H1 (cell line): ENCODE measurements around the gene MCF2L2. TPM values are rescaled to one million over a fixed set of nuclear protein-coding genes. Genes with fewer than 3 reads are reported as not detected.
A peak's percentile ranks its signal among the peaks of the same experiment; 100 is the strongest.

Source experiments
- CTCF ChIA-PET: fragments of 300-600 bp; sonication (Branson Sonifier 250); formaldehyde crosslinking; loops from one replicate; lab custom pipeline; 2021; ENCODE audit not compliant: partially characterized antibody; lab: Charles Lee
- POLR2A ChIA-PET: fragments of 300-600 bp; sonication (Branson Sonifier 250); formaldehyde crosslinking; loops from one replicate; lab custom pipeline; 2021; ENCODE audit warnings: inconsistent platforms; ENCODE audit not compliant: partially characterized antibody; lab: Charles Lee
- DNase-seq, 2 experiments: peaks; one replicate each; pipeline versions ENCODE4 v3.0.0 to v3.0.0-alpha.2; 2010 to 2022; ENCODE audit warnings: low spot score in 2 of 2, low read depth in 1 of 2, mixed read lengths in 1 of 2
- FAIRE-seq: peaks from 2 replicates; lab custom pipeline; 2011; peaks lifted over from hg19 to GRCh38; lab: Jason Lieb, UNC
- H2AFZ ChIP-seq: 2 replicates; pipeline ENCODE4 v1.8.1; 2012; ENCODE audit warnings: low read length, inconsistent platforms
- H2AK5ac ChIP-seq: 2 replicates; pipeline ENCODE4 v1.6.1; 2013; ENCODE audit warnings: low read depth, low read length
- H2BK120ac ChIP-seq: replicated peaks from 2 replicates; pipeline ENCODE3; 2013; ENCODE audit warnings: low read depth, low read length, inconsistent platforms
- H2BK12ac ChIP-seq: 2 replicates; pipeline ENCODE4 v1.6.1; 2013; ENCODE audit warnings: low read depth, low read length
- H2BK15ac ChIP-seq: 2 replicates; pipeline ENCODE4 v1.6.1; 2013; ENCODE audit warnings: low read length
- H2BK20ac ChIP-seq: 2 replicates; pipeline ENCODE4 v1.6.1; 2013; ENCODE audit warnings: low read length
- H2BK5ac ChIP-seq: 2 replicates; pipeline ENCODE4 v1.6.1; 2013; ENCODE audit warnings: low read depth, low read length
- H3K14ac ChIP-seq: 2 replicates; pipeline ENCODE4 v1.6.1; 2013; ENCODE audit warnings: inconsistent platforms; ENCODE audit not compliant: insufficient read length
- H3K18ac ChIP-seq: 2 replicates; pipeline ENCODE4 v1.6.1; 2013; ENCODE audit warnings: low read length; ENCODE audit errors: extremely low read depth
- H3K23ac ChIP-seq: 2 replicates; pipeline ENCODE4 v1.6.1; 2013; ENCODE audit warnings: inconsistent platforms; ENCODE audit not compliant: insufficient read length
- H3K23me2 ChIP-seq: 2 replicates; pipeline ENCODE4 v1.6.1; 2013; ENCODE audit warnings: low read depth, low read length
- H3K27ac ChIP-seq: 2 replicates; pipeline ENCODE4 v1.6.1; 2011; ENCODE audit warnings: low read depth, low read length, inconsistent platforms
- H3K27me3 ChIP-seq, 4 experiments: replicated peaks in 1 of 4; 1 replicate in 1 of 4; 2 replicates in 3 of 4; pipeline versions ENCODE4 v1.6.1 to v1.8.1; 2011 to 2013; ENCODE audit warnings: low read length in 3 of 4, mild to moderate bottlenecking in 3 of 4, inconsistent platforms in 2 of 4, mixed read lengths in 2 of 4, moderate library complexity in 1 of 4; ENCODE audit not compliant: control insufficient read depth in 3 of 4, insufficient read depth in 3 of 4; ENCODE audit errors: extremely low read depth in 1 of 4
- H3K36me3 ChIP-seq, 4 experiments: 2 replicates each; pipeline versions ENCODE4 v1.6.1 to v1.8.1; 2011 to 2013; ENCODE audit warnings: mild to moderate bottlenecking in 4 of 4, low read length in 3 of 4, moderate library complexity in 2 of 4, control low read depth in 1 of 4, inconsistent platforms in 1 of 4; ENCODE audit not compliant: insufficient read depth in 4 of 4, control insufficient read depth in 2 of 4
- H3K4ac ChIP-seq: replicated peaks from 2 replicates; pipeline ENCODE3; 2013; ENCODE audit warnings: low read length, low read depth, mixed read lengths, inconsistent platforms; ENCODE audit not compliant: insufficient read length
- H3K4me1 ChIP-seq, 4 experiments: replicated peaks in 1 of 4; 1 replicate in 1 of 4; 2 replicates in 3 of 4; pipeline versions ENCODE4 v1.6.1 to v1.8.1; 2011 to 2013; ENCODE audit warnings: low read length in 3 of 4, inconsistent platforms in 2 of 4, mixed read lengths in 1 of 4; ENCODE audit not compliant: insufficient read depth in 4 of 4, control insufficient read depth in 3 of 4
- H3K4me2 ChIP-seq, 2 experiments: 2 replicates each; pipeline versions ENCODE4 v1.6.1 to v1.8.1; 2011 to 2013; ENCODE audit warnings: low read depth in 2 of 2, low read length in 2 of 2, control low read depth in 1 of 2, inconsistent platforms in 1 of 2, mild to moderate bottlenecking in 1 of 2; ENCODE audit not compliant: insufficient read depth in 1 of 2
- H3K4me3 ChIP-seq, 4 experiments: fragments of 200-600, 300-600 bp in 1 of 4; sonication (generic), shearing (Covaris generic), sonication (Bioruptor Twin) in 1 of 4; 2 replicates each; pipeline versions ENCODE4 v1.5.1 to v1.8.1; 2011 to 2016; ENCODE audit warnings: low read length in 4 of 4, low read depth in 3 of 4, control low read depth in 2 of 4, inconsistent platforms in 2 of 4, mild to moderate bottlenecking in 2 of 4, mixed read lengths in 1 of 4, moderate library complexity in 1 of 4; ENCODE audit not compliant: insufficient read depth in 2 of 4; ENCODE audit errors: extremely low read depth in 1 of 4
- H3K56ac ChIP-seq: replicated peaks from 2 replicates; pipeline ENCODE3; 2013; ENCODE audit warnings: low read depth, mild to moderate bottlenecking, mixed read lengths, low read length, inconsistent platforms; ENCODE audit not compliant: insufficient read length
- H3K79me1 ChIP-seq: 2 replicates; pipeline ENCODE4 v1.6.1; 2013; ENCODE audit warnings: low read depth, low read length, control low read depth
- H3K79me2 ChIP-seq, 2 experiments: 2 replicates each; pipeline versions ENCODE4 v1.6.1 to v1.8.1; 2012 to 2013; ENCODE audit warnings: low read length in 2 of 2, mild to moderate bottlenecking in 2 of 2, inconsistent platforms in 1 of 2; ENCODE audit not compliant: insufficient read depth in 2 of 2, control insufficient read depth in 1 of 2
- H3K9ac ChIP-seq, 4 experiments: replicated peaks in 1 of 4; 1 replicate in 1 of 4; 2 replicates in 3 of 4; pipeline versions ENCODE4 v1.6.1 to v1.8.1; 2011 to 2013; ENCODE audit warnings: low read depth in 3 of 4, low read length in 3 of 4, control low read depth in 2 of 4, mild to moderate bottlenecking in 2 of 4, moderate library complexity in 2 of 4, inconsistent platforms in 1 of 4; ENCODE audit errors: extremely low read depth in 1 of 4
- H3K9me3 ChIP-seq, 2 experiments: 2 replicates each; pipeline versions ENCODE4 v1.6.1 to v1.8.1; 2012 to 2013; ENCODE audit warnings: mild to moderate bottlenecking in 2 of 2, moderate library complexity in 2 of 2, control low read depth in 1 of 2, inconsistent platforms in 1 of 2, low read depth in 1 of 2, low read length in 1 of 2, mixed read lengths in 1 of 2; ENCODE audit not compliant: insufficient read depth in 2 of 2
- H4K20me1 ChIP-seq, 2 experiments: replicated peaks in 1 of 2; 2 replicates each; pipeline versions ENCODE3 to v1.8.1; 2011 to 2013; ENCODE audit warnings: inconsistent platforms in 2 of 2, low read length in 2 of 2, mild to moderate bottlenecking in 1 of 2; ENCODE audit not compliant: insufficient read depth in 2 of 2, control insufficient read depth in 1 of 2
- H4K5ac ChIP-seq: 2 replicates; pipeline ENCODE4 v1.6.1; 2013; ENCODE audit warnings: low read length, low read depth, mixed read lengths, inconsistent platforms; ENCODE audit not compliant: insufficient read length
- H4K8ac ChIP-seq: 2 replicates; pipeline ENCODE4 v1.8.0; 2013; ENCODE audit warnings: mild to moderate bottlenecking, moderate library complexity, low read length, inconsistent platforms; ENCODE audit not compliant: insufficient read depth; ENCODE audit errors: extremely low read depth
- H4K91ac ChIP-seq: replicated peaks from 2 replicates; pipeline ENCODE3; 2013; ENCODE audit warnings: low read length, mixed read lengths, inconsistent platforms; ENCODE audit not compliant: insufficient read length
- ATF3 ChIP-seq: IDR thresholded peaks from 2 replicates; pipeline ENCODE4 v1.6.1; 2011; ENCODE audit warnings: low read depth, mild to moderate bottlenecking, low read length; ENCODE audit not compliant: insufficient read depth
- CBX5 ChIP-seq: fragments of 300-800, 300-1000 bp; sonication (generic); IDR thresholded peaks from 2 replicates; pipeline ENCODE4 v1.7.1; 2016; ENCODE audit warnings: antibody characterized with exemption, low read length, low read depth
- GABPA ChIP-seq: IDR thresholded peaks from 2 replicates; pipeline ENCODE4 v1.6.1; 2011; ENCODE audit warnings: mild to moderate bottlenecking, low read length, moderate library complexity, borderline replicate concordance; ENCODE audit not compliant: insufficient read depth
- GTF2F1 ChIP-seq: IDR thresholded peaks from 2 replicates; pipeline ENCODE4 v1.6.1; 2012; ENCODE audit warnings: low read depth, low read length, improper control_type of control experiment, borderline replicate concordance
- HDAC6 ChIP-seq: IDR thresholded peaks from one replicate; pipeline ENCODE4 v1.7.1; 2012; ENCODE audit warnings: low read depth, mild to moderate bottlenecking, inconsistent platforms, low read length, moderate library complexity
- KDM1A ChIP-seq: fragments of 200-600, 300-600 bp; sonication (generic); IDR thresholded peaks from 2 replicates; pipeline ENCODE4 v1.7.1; 2016; ENCODE audit warnings: mild to moderate bottlenecking, low read length, borderline replicate concordance
- MAFK ChIP-seq: IDR thresholded peaks from 2 replicates; pipeline ENCODE4 v1.6.1; 2012; ENCODE audit warnings: low read depth, mild to moderate bottlenecking, improper control_type of control experiment, low read length
- MAX ChIP-seq: IDR thresholded peaks from 2 replicates; pipeline ENCODE4 v1.6.1; 2012; ENCODE audit warnings: inconsistent platforms
- NANOG ChIP-seq: IDR thresholded peaks from 2 replicates; pipeline ENCODE4 v1.6.1; 2011; ENCODE audit warnings: low read length, low read depth, mild to moderate bottlenecking, inconsistent platforms; ENCODE audit not compliant: insufficient read depth, poor library complexity, severe bottlenecking
- NRF1 ChIP-seq: IDR thresholded peaks from 2 replicates; pipeline ENCODE4 v1.6.1; 2011; ENCODE audit warnings: mild to moderate bottlenecking, low read depth, low read length, improper control_type of control experiment
- SIX5 ChIP-seq: IDR thresholded peaks from 2 replicates; pipeline ENCODE4 v1.6.1; 2011; ENCODE audit warnings: mild to moderate bottlenecking, low read depth, low read length
- SP2 ChIP-seq: IDR thresholded peaks from 2 replicates; pipeline ENCODE4 v1.6.1; 2012; ENCODE audit warnings: mild to moderate bottlenecking, low read length, inconsistent platforms
- SUZ12 ChIP-seq: fragments of 200-600 bp; sonication (generic); IDR thresholded peaks from 2 replicates; pipeline ENCODE4 v1.6.1; 2012; ENCODE audit warnings: mild to moderate bottlenecking, inconsistent platforms, low read length, moderate library complexity, mixed read lengths
- TAF1 ChIP-seq: IDR thresholded peaks from 2 replicates; pipeline ENCODE4 v1.6.1; 2011; ENCODE audit warnings: mild to moderate bottlenecking, low read depth, low read length
- WGBS, 2 experiments: shearing (Covaris generic) in 1 of 2; methylation state at CpG; one replicate each; pipeline versions ENCODE4 v1.1.6 to v1.1.7; 2013 to 2015; ENCODE audit warnings: low lambda C conversion rate in 2 of 2, mixed read lengths in 2 of 2, inconsistent platforms in 1 of 2, low coverage in 1 of 2, missing lambda C conversion rate in 1 of 2; ENCODE audit not compliant: insufficient replicate concordance in 2 of 2, insufficient coverage in 1 of 2, insufficient read length in 1 of 2; ENCODE audit errors: extremely low coverage in 1 of 2, missing lambda C conversion rate in 1 of 2; 5-methylcytosine and 5-hydroxymethylcytosine counted together
- polyA plus RNA-seq, 7 experiments: library from polyadenylated mRNA; depleted of rRNA in 3 of 7; stranded (reverse) in 5 of 7; unstranded in 2 of 7; fragments of >200 nt in 5 of 7; fragments of 200-250 nt in 2 of 7; gene quantifications; 1 replicate in 5 of 7; 2 replicates in 1 of 7; 4 replicates in 1 of 7; pipeline versions ENCODE4 v1.2.1 to v1.2.3, GENCODE V29; 2011 to 2013; ENCODE audit warnings: missing spikeins in 2 of 7, mixed read lengths in 2 of 7
- total RNA-seq: library from RNA; stranded (reverse); fragmentation: NEBNext Ultra II Directional; extraction: Animal tissue kit (Norgen Biotek cat#: 25700); gene quantifications from 2 replicates; pipeline ENCODE4 v1.2.1, GENCODE V29; 2021

MCF2L2 gene
- total and polyA plus RNA-seq, 2 of the 8 experiments (the other 6 are each of a cell fraction or from before 2014, with no cell fraction given): 4.1 to 13.7 TPM

DNA sequence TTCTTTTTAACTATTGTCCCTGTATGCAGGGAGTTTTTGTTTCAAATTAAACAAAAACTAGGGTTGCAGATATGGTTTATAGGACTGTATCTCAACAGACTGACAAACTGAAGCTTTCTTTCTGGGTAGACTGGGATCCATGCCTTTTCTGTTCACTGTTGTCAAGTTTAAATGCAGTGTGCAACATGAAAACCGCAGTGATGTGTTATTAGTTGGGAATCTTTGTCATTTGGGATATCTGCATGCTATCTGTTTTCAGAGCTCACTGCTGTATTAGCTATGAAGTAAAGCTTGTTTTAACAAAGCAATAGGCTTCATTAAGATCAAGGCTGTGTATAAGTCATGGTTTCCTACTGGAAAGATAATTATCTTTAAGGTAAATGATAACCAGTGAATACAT is 21.4 kb upstream of the MCF2L2 start:
- peaks cover 5% of the 10 kb centered on the region; the same call in 1 of the 2 replicates for H3K23me2 ChIP-seq
- no peak overlapping the region for H3K18ac ChIP-seq
- no peak overlapping the region for H3K4ac ChIP-seq
- H4K20me1 ChIP-seq: no peaks in the 10 kb centered on the region
- H3K56ac ChIP-seq: no peak overlapping the region
- FAIRE-seq (no peak), DNase-seq (no peak)
- no peak overlapping the region for H4K5ac ChIP-seq
- no peak overlapping the region for H3K14ac ChIP-seq
- no peak overlapping the region for H2BK120ac ChIP-seq
- peaks cover 0 to 18% (median 10%) of the 10 kb centered on the region in 4 experiments; a peak in 5 of 8 replicates for H3K36me3 ChIP-seq
- no peak overlapping the region for H2BK15ac ChIP-seq
- no peak overlapping the region for H3K23ac ChIP-seq
- H4K8ac ChIP-seq: no peak overlapping the region
- H3K4me2 ChIP-seq: 0 out of 4 replicates have a peak overlapping the region, but pooled peaks have one; percentile 4 to 8
- peak overlapping the region in 1 of 4 experiments; percentile 4; a peak in 1 of 8 replicates for H3K4me3 ChIP-seq
- no peaks in the 10 kb centered on the region for H3K79me1 ChIP-seq
- H3K27ac ChIP-seq: no peak overlapping the region
- no peak overlapping the region for H4K91ac ChIP-seq
- no peaks in the 10 kb centered on the region for H3K27me3 ChIP-seq
- H2AFZ ChIP-seq: no peak overlapping the region
- 90% methylated on average over 1 of the region's 1 CpG; no CpG with 5 or more reads in 1 of the 2 experiments for WGBS, 2 experiments
- TF ChIP-seq KDM1A: no peak
- no peak for TF ChIP-seq SUZ12
- TF ChIP-seq GABPA: no peak
- TF ChIP-seq GTF2F1: no peak
- no peak for TF ChIP-seq ATF3
- TF ChIP-seq MAX: no peak
- no peak for TF ChIP-seq NRF1
- TF ChIP-seq MAFK: no peak
- TF ChIP-seq HDAC6: no peak
- no peak for TF ChIP-seq NANOG
- TF ChIP-seq TAF1: no peak
- TF ChIP-seq CBX5: no peak
- no peak for TF ChIP-seq SP2
- no peak for TF ChIP-seq SIX5
- no peak overlapping the region for H2BK12ac ChIP-seq
- ChIA-PET POLR2A (no interaction called here), CTCF (interaction anchor here (1.0 kb wide), 1 partner anchor 28 kb away, joined by 3 read pairs; no protein-coding TSS in a partner anchor)
- no peak overlapping the region for H2BK5ac ChIP-seq
- H3K9me3 ChIP-seq: no peaks in the 10 kb centered on the region
- H3K9ac ChIP-seq: no peak overlapping the region
- no peaks in the 10 kb centered on the region for H3K4me1 ChIP-seq
- no peak overlapping the region for H2BK20ac ChIP-seq
- H2AK5ac ChIP-seq: no peak overlapping the region
- H3K79me2 ChIP-seq: peaks cover 0 to 30% of the 10 kb centered on the region in 2 experiments; a peak in 3 of 4 replicates
